DND-41 (cell line): Measurements from ENCODE around the gene EVI5L.

Experiments
- ATAC-seq: fragments of 200-7000 bp; cut with Tn5 transposase; 3 replicates; pipeline ENCODE4 v1.9.1; 2021; ENCODE audit warnings: low read depth; ENCODE audit not compliant: insufficient read depth
- DNase-seq: peaks from one replicate; pipeline ENCODE4 v3.0.0-alpha.2; 2020
- H2AFZ ChIP-seq: 2 replicates; pipeline ENCODE4 v1.6.0; 2012; ENCODE audit warnings: low read depth, low read length
- H3K27ac ChIP-seq: 2 replicates; pipeline ENCODE4 v1.5.1; 2012; ENCODE audit warnings: low read length, inconsistent platforms
- H3K27me3 ChIP-seq: fragments of 200-600 bp; sonication (generic); 2 replicates; pipeline ENCODE4 v1.6.0; 2012; ENCODE audit warnings: low read length, mild to moderate bottlenecking, inconsistent platforms; ENCODE audit not compliant: insufficient read depth, poor library complexity
- H3K36me3 ChIP-seq: 2 replicates; pipeline ENCODE4 v1.5.1; 2012; ENCODE audit warnings: low read length, inconsistent platforms; ENCODE audit not compliant: insufficient read depth
- H3K4me1 ChIP-seq: 2 replicates; pipeline ENCODE4 v1.5.1; 2012; ENCODE audit warnings: mild to moderate bottlenecking, low read length; ENCODE audit not compliant: insufficient read depth
- H3K4me2 ChIP-seq: 2 replicates; pipeline ENCODE4 v1.6.0; 2012; ENCODE audit warnings: mild to moderate bottlenecking, moderate library complexity, low read length, inconsistent platforms; ENCODE audit not compliant: insufficient read depth
- H3K4me3 ChIP-seq, 2 experiments: fragments of 200-600 bp in 1 of 2; shearing (Covaris generic) in 1 of 2; 2 replicates each; pipeline ENCODE4 v1.5.1; 2012 to 2016; ENCODE audit warnings: inconsistent platforms in 2 of 2, low read length in 2 of 2, mild to moderate bottlenecking in 2 of 2, low read depth in 1 of 2, moderate library complexity in 1 of 2
- H3K79me2 ChIP-seq: 2 replicates; pipeline ENCODE4 v1.6.0; 2012; ENCODE audit warnings: low read length, inconsistent platforms; ENCODE audit not compliant: insufficient read depth
- H3K9ac ChIP-seq: 2 replicates; pipeline ENCODE4 v1.6.0; 2012; ENCODE audit warnings: low read depth, mild to moderate bottlenecking, inconsistent platforms, low read length, moderate library complexity
- H3K9me3 ChIP-seq: 2 replicates; pipeline ENCODE4 v1.5.1; 2012; ENCODE audit warnings: low read length, moderate library complexity, mild to moderate bottlenecking, inconsistent platforms; ENCODE audit not compliant: insufficient read depth, severe bottlenecking
- H4K20me1 ChIP-seq: 2 replicates; pipeline ENCODE4 v1.6.0; 2012; ENCODE audit warnings: low read length; ENCODE audit not compliant: insufficient read depth
- EZH2 ChIP-seq: IDR thresholded peaks from 3 replicates; pipeline ENCODE4 v1.6.1; 2012; ENCODE audit warnings: borderline replicate concordance, low read depth, mild to moderate bottlenecking, moderate library complexity, low read length, inconsistent platforms; ENCODE audit not compliant: severe bottlenecking
- TF ChIP-seq, protein P1 (sequence below): IDR thresholded peaks from 2 replicates; pipeline ENCODE4 v1.5.1; 2012; ENCODE audit warnings: borderline replicate concordance, low read length, moderate library complexity, mild to moderate bottlenecking; ENCODE audit not compliant: poor library complexity, severe bottlenecking; ENCODE audit errors: extremely low read depth

Gene EVI5L

DNA sequence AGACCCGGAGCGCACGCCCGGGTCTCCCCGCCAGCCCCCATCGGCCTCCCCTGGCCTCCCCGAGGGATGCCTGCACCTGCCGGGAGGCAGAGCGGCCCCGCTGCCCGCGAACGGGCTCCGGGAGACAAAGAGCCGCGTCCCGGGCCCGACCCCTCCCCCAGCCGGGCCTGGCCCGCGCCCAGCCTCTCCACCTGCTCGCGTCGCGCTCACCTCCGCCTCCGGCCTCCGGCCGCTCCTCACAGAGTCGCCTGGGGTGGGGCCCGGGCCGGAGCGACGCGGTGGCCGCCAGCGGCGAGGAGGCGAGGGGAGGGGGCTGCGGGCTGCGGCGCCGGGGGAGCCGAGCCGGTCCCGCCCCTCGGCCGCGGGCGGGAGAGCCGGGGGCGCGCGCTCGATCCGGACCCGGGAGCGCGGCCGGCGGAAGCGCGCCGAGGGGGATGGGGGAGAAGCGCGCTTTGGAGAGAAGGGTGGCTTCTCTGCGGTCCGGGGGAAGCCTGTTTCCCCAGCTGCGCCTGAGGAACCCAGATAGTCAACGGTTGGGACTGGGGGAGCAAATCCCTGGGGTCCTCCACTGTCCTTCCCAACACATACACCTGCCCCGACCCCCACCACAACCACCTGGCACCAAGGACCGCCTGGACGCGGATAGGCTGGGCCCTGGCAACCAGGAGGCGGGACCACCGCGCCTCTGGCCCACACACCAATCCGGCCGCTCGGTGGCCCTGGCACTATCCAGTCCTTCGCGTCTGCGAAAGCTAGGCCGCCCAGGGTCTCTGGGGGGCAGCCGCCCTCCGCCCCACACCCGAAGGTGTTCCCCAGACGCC is 44.3 kb downstream of the EVI5L start, which contains the start of gene PRR36:
Gene PRR36, minus strand, starts transcription at position 315 of the 821 bp plus-strand sequence. CDS start 701 bp downstream, outside the sequence.
- H2AFZ ChIP-seq: peak within 1 kb of the TSS; percentile 76
- peak; percentile 53 for DNase-seq
- H3K4me2 ChIP-seq: peak within 1 kb of the TSS; percentile 66

DNA sequence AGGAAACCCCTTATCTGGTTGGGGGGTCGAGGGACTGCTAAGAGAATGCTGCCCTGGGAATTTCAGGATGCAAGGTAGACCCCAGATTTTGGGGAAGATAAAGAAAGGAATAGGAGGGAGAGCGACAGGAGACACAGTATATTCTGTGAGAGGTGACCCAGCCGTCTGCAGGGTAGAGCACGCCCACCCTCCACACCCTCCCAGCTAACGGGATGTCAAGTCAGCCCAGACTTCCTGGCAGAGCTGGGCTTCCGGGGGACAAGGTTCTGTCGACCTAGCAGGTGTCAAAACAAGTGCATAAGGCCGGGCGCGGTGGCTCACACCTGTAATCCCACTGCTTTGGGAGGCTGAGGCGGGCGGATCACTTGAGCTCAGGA is 44.9 kb downstream of the EVI5L start:
- Histone ChIP-seq H3K4me2 (peak overlapping the region; percentile 66), H3K27ac (peak overlapping the region; percentile 70), H3K27me3 (no peaks in the 10 kb centered on the region), H2AFZ (peak overlapping the region; percentile 76), H3K4me1 (peaks cover 18% of the 10 kb centered on the region), H3K36me3 (no peaks in the 10 kb centered on the region), H3K79me2 (no peaks in the 10 kb centered on the region), H3K9ac (peak overlapping the region; percentile 60), H4K20me1 (0 out of 2 replicates have a peak, but pooled peaks cover 4% of the 10 kb centered on the region), H3K9me3 (no peaks in the 10 kb centered on the region), H3K4me3 (peak overlapping the region in 1 of 2 experiments; percentile 57; a peak in 2 of 4 replicates)
- TF ChIP-seq, protein P1, sequence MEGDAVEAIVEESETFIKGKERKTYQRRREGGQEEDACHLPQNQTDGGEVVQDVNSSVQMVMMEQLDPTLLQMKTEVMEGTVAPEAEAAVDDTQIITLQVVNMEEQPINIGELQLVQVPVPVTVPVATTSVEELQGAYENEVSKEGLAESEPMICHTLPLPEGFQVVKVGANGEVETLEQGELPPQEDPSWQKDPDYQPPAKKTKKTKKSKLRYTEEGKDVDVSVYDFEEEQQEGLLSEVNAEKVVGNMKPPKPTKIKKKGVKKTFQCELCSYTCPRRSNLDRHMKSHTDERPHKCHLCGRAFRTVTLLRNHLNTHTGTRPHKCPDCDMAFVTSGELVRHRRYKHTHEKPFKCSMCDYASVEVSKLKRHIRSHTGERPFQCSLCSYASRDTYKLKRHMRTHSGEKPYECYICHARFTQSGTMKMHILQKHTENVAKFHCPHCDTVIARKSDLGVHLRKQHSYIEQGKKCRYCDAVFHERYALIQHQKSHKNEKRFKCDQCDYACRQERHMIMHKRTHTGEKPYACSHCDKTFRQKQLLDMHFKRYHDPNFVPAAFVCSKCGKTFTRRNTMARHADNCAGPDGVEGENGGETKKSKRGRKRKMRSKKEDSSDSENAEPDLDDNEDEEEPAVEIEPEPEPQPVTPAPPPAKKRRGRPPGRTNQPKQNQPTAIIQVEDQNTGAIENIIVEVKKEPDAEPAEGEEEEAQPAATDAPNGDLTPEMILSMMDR: no peak
- TF ChIP-seq EZH2: no peak
- DNase-seq (no peak), ATAC-seq (no peak)

More for the DNA sequence above, 44.3 kb downstream of the EVI5L start, which contains the start of gene PRR36:
- peak within 1 kb of the TSS in 1 of 2 experiments; percentile 57; a peak in 2 of 4 replicates for H3K4me3 ChIP-seq
- H3K79me2 ChIP-seq: no peaks in the 10 kb centered on the region
- H3K27me3 ChIP-seq: no peaks in the 10 kb centered on the region
- peak within 1 kb of the TSS; percentile 60 for H3K9ac ChIP-seq
- H3K36me3 ChIP-seq: no peaks in the 10 kb centered on the region
- peak; percentile 23; the same call in 1 of the 3 replicates for ATAC-seq
- peak within 1 kb of the TSS; percentile 70 for H3K27ac ChIP-seq
- H3K4me1 ChIP-seq: peaks cover 24% of the 10 kb centered on the region
- TF ChIP-seq EZH2: no peak
- TF ChIP-seq, protein P1: no peak
- 0 out of 2 replicates have a peak, but pooled peaks cover 9% of the 10 kb centered on the region for H4K20me1 ChIP-seq
- H3K9me3 ChIP-seq: no peaks in the 10 kb centered on the region

DNA sequence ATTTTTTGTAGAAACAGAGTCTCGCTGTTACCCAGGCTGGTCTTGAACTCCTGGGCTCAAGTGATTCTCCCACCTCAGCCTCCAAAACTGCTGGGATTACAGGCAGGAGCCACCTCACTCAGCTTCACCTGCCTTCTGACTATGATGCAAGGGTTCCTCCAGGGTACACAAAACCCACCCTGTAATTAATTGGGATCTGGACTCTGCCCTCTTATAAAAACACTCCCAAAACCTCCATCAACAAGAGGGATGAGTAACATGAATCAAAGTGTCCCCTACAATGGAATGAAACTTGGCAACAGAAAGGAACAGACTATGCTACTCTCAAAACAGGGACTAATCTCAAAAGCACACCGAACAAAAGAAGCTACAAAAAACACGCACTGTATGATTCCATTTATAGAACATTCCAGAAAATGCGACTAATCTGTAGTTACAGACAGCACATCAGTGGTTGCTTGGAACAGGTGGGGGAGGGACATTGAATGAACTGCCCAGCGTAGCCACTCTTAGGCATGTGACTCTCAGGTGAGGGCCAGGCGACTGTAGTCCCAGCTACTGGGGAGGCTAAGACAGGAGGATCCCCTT is 47.3 kb downstream of the EVI5L start:
- Histone ChIP-seq H3K9me3 (no peaks in the 10 kb centered on the region), H3K27ac (no peak overlapping the region), H3K9ac (no peak overlapping the region), H3K4me1 (peaks cover 14% of the 10 kb centered on the region), H2AFZ (no peak overlapping the region), H3K4me2 (no peak overlapping the region), H3K36me3 (no peaks in the 10 kb centered on the region), H3K27me3 (no peaks in the 10 kb centered on the region), H3K4me3 (no peak overlapping the region), H3K79me2 (no peaks in the 10 kb centered on the region), H4K20me1 (no peaks in the 10 kb centered on the region)
- TF ChIP-seq EZH2: no peak
- TF ChIP-seq, protein P1: no peak
- DNase-seq (no peak), ATAC-seq (no peak)
